Urothelium cell line (cell line): ENCODE data around the gene MLC1.

Experiments used
- DNase-seq: peaks from one replicate; pipeline ENCODE4 v3.0.0; 2011; ENCODE audit warnings: low spot score, mixed read lengths
- FAIRE-seq: peaks from 2 replicates; lab custom pipeline; 2011; peaks lifted over from hg19 to GRCh38; lab: Jason Lieb, UNC

The MLC1 gene

GRCh38 chr22:50085211-50085972, at the start of gene MLC1:
Gene MLC1 (minus strand): TSS chr22:50085426. CDS start chr22:50084902, 524 bp downstream.
- FAIRE-seq, result peak; percentile 59

GRCh38 chr22:50134481-50134880, 49.3 kb upstream of the MLC1 start:
- FAIRE-seq, result no peak
- DNase-seq, result no peak

More at GRCh38 chr22:50085211-50085972, at the start of gene MLC1:
- peak; percentile 21 for DNase-seq

GRCh38 chr22:50131894-50132293, 46.7 kb upstream of the MLC1 start:
- no peak for DNase-seq
- no peak for FAIRE-seq

- FAIRE-seq, result peak; percentile 59
- DNase-seq, result no peak
Observed at GRCh38 chr22:50129121-50129736, 44.0 kb upstream of the MLC1 start.

GRCh38 chr22:50125029-50125428, 39.8 kb upstream of the MLC1 start:
- DNase-seq, result no peak
- no peak for FAIRE-seq

GRCh38 chr22:50123119-50123518, 37.9 kb upstream of the MLC1 start:
- DNase-seq (no peak), FAIRE-seq (no peak)

GRCh38 chr22:50121202-50121740, 36.0 kb upstream of the MLC1 start:
- no peak for FAIRE-seq
- DNase-seq, result no peak

- no peak for FAIRE-seq
- no peak for DNase-seq
Observed at GRCh38 chr22:50119768-50120251, 34.6 kb upstream of the MLC1 start.

- FAIRE-seq (peak; percentile 77), DNase-seq (no peak)
Observed at GRCh38 chr22:50119169-50119767, 34.0 kb upstream of the MLC1 start.

- DNase-seq (peak; percentile 47), FAIRE-seq (no peak)
Observed at GRCh38 chr22:50118557-50119168, 33.4 kb upstream of the MLC1 start.

GRCh38 chr22:50118129-50118528, 32.9 kb upstream of the MLC1 start:
- DNase-seq (no peak), FAIRE-seq (no peak)

- FAIRE-seq, result no peak
- DNase-seq, result no peak
Observed at GRCh38 chr22:50117168-50117762, 32.0 kb upstream of the MLC1 start.

- peak; percentile 78 for FAIRE-seq
- no peak for DNase-seq
Observed at GRCh38 chr22:50115693-50116092, 30.5 kb upstream of the MLC1 start.

GRCh38 chr22:50114221-50115021, 29.2 kb upstream of the MLC1 start:
- DNase-seq (peak; percentile 39), FAIRE-seq (no peak)

- FAIRE-seq (peak; percentile 66), DNase-seq (peak; percentile 77)
Observed at GRCh38 chr22:50112151-50113118, 27.2 kb upstream of the MLC1 start.

GRCh38 chr22:50111056-50111455, 25.8 kb upstream of the MLC1 start:
- FAIRE-seq, result no peak

GRCh38 chr22:50107529-50107928, 22.3 kb upstream of the MLC1 start:
- no peak for DNase-seq
- FAIRE-seq, result peak; percentile 56

More at GRCh38 chr22:50111056-50111455, 25.8 kb upstream of the MLC1 start:
- DNase-seq, result no peak

GRCh38 chr22:50105208-50106100, 20.2 kb upstream of the MLC1 start:
- FAIRE-seq (no peak), DNase-seq (no peak)
